ENCODE results near the gene INPP1.

The INPP1 gene

GRCh38 chr2:190367091-190367490 is 23.7 kb downstream of the INPP1 start:
- no peak overlapping the region for H3K4me3 ChIP-seq (replicated peaks; ENCODE audit: low read depth, low read length)
- no peak for DNase-seq (ENCODE audit: extremely low read depth, low read depth)
- no peak for TF ChIP-seq CTCF (IDR thresholded peaks at IDR 0.05; ENCODE audit: low read depth, low read length, missing control alignments)

- no peak for DNase-seq (ENCODE audit: extremely low read depth, low read depth)
- no peak for TF ChIP-seq CTCF (IDR thresholded peaks at IDR 0.05; ENCODE audit: low read depth, low read length, missing control alignments)
- no peak overlapping the region for H3K4me3 ChIP-seq (replicated peaks; ENCODE audit: low read depth, low read length)
Measured at GRCh38 chr2:190369635-190370034, 26.2 kb downstream of the INPP1 start.

- no peak for TF ChIP-seq CTCF (IDR thresholded peaks at IDR 0.05; ENCODE audit: low read depth, low read length, missing control alignments)
- H3K4me3 ChIP-seq (replicated peaks; ENCODE audit: low read depth, low read length): no peak overlapping the region
- DNase-seq (ENCODE audit: extremely low read depth, low read depth): no peak
Measured at GRCh38 chr2:190376083-190376482, 32.7 kb downstream of the INPP1 start.

- H3K4me3 ChIP-seq (replicated peaks; ENCODE audit: low read depth, low read length): no peak overlapping the region
- no peak for DNase-seq (ENCODE audit: extremely low read depth, low read depth)
- no peak for TF ChIP-seq CTCF (IDR thresholded peaks at IDR 0.05; ENCODE audit: low read depth, low read length, missing control alignments)
Measured at GRCh38 chr2:190376591-190377245, 33.3 kb downstream of the INPP1 start.

GRCh38 chr2:190378880-190379237 is 35.5 kb downstream of the INPP1 start:
- TF ChIP-seq CTCF (IDR thresholded peaks at IDR 0.05; ENCODE audit: low read depth, low read length, missing control alignments): no peak
- no peak overlapping the region for H3K4me3 ChIP-seq (replicated peaks; ENCODE audit: low read depth, low read length)
- no peak for DNase-seq (ENCODE audit: extremely low read depth, low read depth)

- H3K4me3 ChIP-seq (replicated peaks; ENCODE audit: low read depth, low read length): no peak overlapping the region
- no peak for TF ChIP-seq CTCF (IDR thresholded peaks at IDR 0.05; ENCODE audit: low read depth, low read length, missing control alignments)
- DNase-seq (ENCODE audit: extremely low read depth, low read depth): no peak
Measured at GRCh38 chr2:190379249-190379964, 36.0 kb downstream of the INPP1 start.
